GM23338 (cell line): Measurements from ENCODE around the gene ZNF804B. TPM values are rescaled to one million over a fixed set of nuclear protein-coding genes. Genes with fewer than 3 reads are reported as not detected.
A peak's percentile ranks its signal among the peaks of the same experiment; 100 is the strongest.

ENCODE experiments used
- ATAC-seq: fragments of 200-7000 bp; cut with Tn5 transposase; 3 replicates; pipeline ENCODE4 v1.9.1; 2020
- DNase-seq: peaks from one replicate; pipeline ENCODE4 v3.0.0-alpha.2; 2015; ENCODE audit warnings: low spot score
- H2AFZ ChIP-seq: fragments of 200-600 bp; sonication (generic); 2 replicates; pipeline ENCODE4 v1.8.0; 2016; ENCODE audit warnings: antibody characterized with exemption, mild to moderate bottlenecking, moderate library complexity
- H3F3A ChIP-seq: fragments of 200-600 bp; sonication (generic); replicated peaks from 2 replicates; pipeline ENCODE4 v1.8.0; 2017; ENCODE audit warnings: antibody characterized with exemption, mixed run types, low read depth
- H3K27ac ChIP-seq: fragments of 200-600 bp; sonication (generic); 2 replicates; pipeline ENCODE4 v1.6.1; 2016; ENCODE audit warnings: low read depth
- H3K27me3 ChIP-seq: fragments of 200-600 bp; sonication (generic); 2 replicates; pipeline ENCODE4 v1.8.0; 2016; ENCODE audit warnings: mild to moderate bottlenecking, mixed run types, moderate library complexity; ENCODE audit not compliant: insufficient read depth
- H3K36me3 ChIP-seq: fragments of 200-600 bp; sonication (generic); 2 replicates; pipeline ENCODE4 v1.8.0; 2016; ENCODE audit warnings: mild to moderate bottlenecking; ENCODE audit not compliant: insufficient read depth
- H3K4me1 ChIP-seq: fragments of 200-600 bp; sonication (generic); 2 replicates; pipeline ENCODE4 v1.8.0; 2016; ENCODE audit warnings: mild to moderate bottlenecking, moderate library complexity; ENCODE audit not compliant: insufficient read depth
- H3K4me2 ChIP-seq: fragments of 200-600 bp; sonication (generic); 2 replicates; pipeline ENCODE4 v1.7.1; 2017; ENCODE audit warnings: mixed run types
- H3K4me3 ChIP-seq: fragments of 200-600 bp; sonication (generic); 2 replicates; pipeline ENCODE4 v1.6.1; 2016; ENCODE audit warnings: mixed run types
- H3K79me2 ChIP-seq: fragments of 200-600 bp; sonication (generic); replicated peaks from 2 replicates; pipeline ENCODE4 v1.8.0; 2017; ENCODE audit warnings: mild to moderate bottlenecking; ENCODE audit not compliant: insufficient read depth
- H3K9me2 ChIP-seq: fragments of 200-600 bp; sonication (generic); 2 replicates; pipeline ENCODE4 v1.8.0; 2017; ENCODE audit not compliant: insufficient read depth
- H4K20me1 ChIP-seq: fragments of 200-600 bp; sonication (generic); replicated peaks from 2 replicates; pipeline ENCODE4 v1.8.0; 2017; ENCODE audit warnings: mild to moderate bottlenecking; ENCODE audit not compliant: insufficient read depth
- H3K27ac Mint-ChIP-seq: 2 replicates; pipeline ENCODE4 v1.8.0; 2020; ENCODE audit warnings: inconsistent platforms, mild to moderate bottlenecking, moderate library complexity, mixed read lengths
- H3K27me3 Mint-ChIP-seq: 3 replicates; pipeline ENCODE4 v1.8.0; 2022; ENCODE audit warnings: low read depth, mild to moderate bottlenecking, moderate library complexity, mixed read lengths, inconsistent platforms; ENCODE audit not compliant: insufficient read depth, poor library complexity
- H3K36me3 Mint-ChIP-seq: 3 replicates; pipeline ENCODE4 v1.8.0; 2021; ENCODE audit warnings: low read depth, mild to moderate bottlenecking, inconsistent platforms, moderate library complexity, mixed read lengths
- H3K4me1 Mint-ChIP-seq: 3 replicates; pipeline ENCODE4 v1.8.0; 2020; ENCODE audit warnings: mild to moderate bottlenecking, inconsistent platforms, mixed read lengths
- H3K4me3 Mint-ChIP-seq: 3 replicates; pipeline ENCODE4 v1.8.0; 2021; ENCODE audit warnings: moderate library complexity, mild to moderate bottlenecking, inconsistent platforms, mixed read lengths
- H3K9me3 Mint-ChIP-seq: 3 replicates; pipeline ENCODE4 v1.8.0; 2020; ENCODE audit warnings: moderate library complexity, mild to moderate bottlenecking, inconsistent platforms, mixed read lengths
- CREB1 ChIP-seq: fragments of 250-450 bp; sonication (Bioruptor Pico); IDR thresholded peaks from 2 replicates; pipeline ENCODE4 v1.5.0; 2020; ENCODE audit warnings: low read depth, mild to moderate bottlenecking, moderate library complexity
- EZH2 ChIP-seq: fragments of 200-600 bp; sonication (generic); IDR thresholded peaks from one replicate; pipeline ENCODE4 v1.8.0; 2017; ENCODE audit warnings: antibody characterized with exemption, mild to moderate bottlenecking, low read depth; ENCODE audit not compliant: unreplicated experiment
- EZH2phosphoT487 ChIP-seq: fragments of 200-600 bp; sonication (generic); IDR thresholded peaks from one replicate; pipeline ENCODE4 v1.8.1; 2018; ENCODE audit warnings: antibody characterized with exemption; ENCODE audit not compliant: unreplicated experiment
- JUNB ChIP-seq: IDR thresholded peaks from one replicate; pipeline ENCODE4 v1.6.1; 2016; ENCODE audit warnings: antibody characterized with exemption; ENCODE audit not compliant: unreplicated experiment
- NANOG ChIP-seq: IDR thresholded peaks from 2 replicates; pipeline ENCODE4 v1.6.1; 2016; ENCODE audit warnings: antibody characterized with exemption, borderline replicate concordance
- POLR2AphosphoS5 ChIP-seq: IDR thresholded peaks from 2 replicates; pipeline ENCODE4 v1.6.1; 2016; ENCODE audit warnings: antibody characterized with exemption, low read depth
- STAT1 ChIP-seq: IDR thresholded peaks from one replicate; pipeline ENCODE4 v1.6.1; 2016; ENCODE audit warnings: antibody characterized with exemption; ENCODE audit not compliant: unreplicated experiment
- ZNF114 ChIP-seq: fragments of 250-450 bp; sonication (Bioruptor Pico); IDR thresholded peaks from 2 replicates; pipeline ENCODE4 v1.5.0; 2020; ENCODE audit warnings: mild to moderate bottlenecking, moderate library complexity
- ZNF331 ChIP-seq: fragments of 250-450 bp; sonication (Bioruptor Pico); IDR thresholded peaks from 2 replicates; pipeline ENCODE4 v1.5.0; 2020; ENCODE audit warnings: low read depth, mild to moderate bottlenecking, moderate library complexity
- polyA plus RNA-seq: library from polyadenylated mRNA; unstranded; fragments of >200 nt; fragmentation: Nextera tagmentation; extraction: Ambion mirVana; gene quantifications from 2 replicates; pipeline ENCODE4 v1.2.1, GENCODE V29; 2016
- total RNA-seq: library from RNA; depleted of rRNA; stranded (reverse); fragments of >200 nt; shearing (Covaris generic); gene quantifications from 2 replicates; pipeline ENCODE4 v1.2.3, GENCODE V29; 2014
- TF ChIP-seq, protein P1 (sequence below), 2 experiments: fragments of 200-600 bp in 1 of 2; sonication (generic) in 1 of 2; conservative IDR thresholded peaks; 2 replicates each; pipeline versions ENCODE4 v1.5.1 to v1.6.1; 2016 to 2017; ENCODE audit warnings: antibody characterized with exemption in 2 of 2, low read depth in 2 of 2, mild to moderate bottlenecking in 2 of 2, moderate library complexity in 1 of 2
- TF ChIP-seq, protein P2 (sequence below): fragments of 250-450 bp; sonication (Bioruptor Pico); IDR thresholded peaks from 2 replicates; pipeline ENCODE4 v1.5.0; 2020; ENCODE audit warnings: mild to moderate bottlenecking, moderate library complexity
- TF ChIP-seq, protein P3 (sequence below): IDR thresholded peaks from one replicate; pipeline ENCODE4 v1.6.1; 2018; ENCODE audit warnings: antibody characterized with exemption; ENCODE audit not compliant: unreplicated experiment
- TF ChIP-seq, protein P4 (sequence below): IDR thresholded peaks from 2 replicates; pipeline ENCODE4 v1.6.1; 2016; ENCODE audit warnings: antibody characterized with exemption

ZNF804B gene
- total and polyA plus RNA-seq, 2 experiments from 2014 or later: not detected

DNA sequence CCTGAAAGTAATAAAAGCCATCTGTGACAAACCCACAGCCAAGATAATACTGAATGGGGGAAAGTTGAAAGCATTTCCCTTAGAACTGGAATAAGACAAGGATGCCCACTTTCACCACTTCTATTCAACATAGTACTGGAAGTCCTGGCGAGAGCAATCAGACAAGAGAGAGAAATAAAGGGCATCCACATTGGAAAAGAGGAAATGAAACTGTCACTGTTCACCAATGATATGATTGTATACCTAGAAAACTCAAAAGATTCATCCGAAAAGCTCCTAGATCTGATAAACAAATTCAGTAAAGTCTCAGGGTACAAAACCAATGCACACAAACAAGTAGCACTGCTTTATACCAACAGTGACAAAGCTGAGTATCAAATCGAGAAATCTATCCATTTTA is 617.7 kb downstream of the ZNF804B start:
- H3K36me3 Mint-ChIP-seq: no peaks in the 10 kb centered on the region; the same call in 2 of the 3 replicates
- no peak overlapping the region for H3K4me3 ChIP-seq
- H3K9me2 ChIP-seq: no peaks in the 10 kb centered on the region
- no peaks in the 10 kb centered on the region for H3F3A ChIP-seq
- H3K27me3 Mint-ChIP-seq: no peaks in the 10 kb centered on the region
- H3K27ac ChIP-seq: no peak overlapping the region
- no peak overlapping the region for H3K4me2 ChIP-seq
- no peak for ATAC-seq
- no peaks in the 10 kb centered on the region for H4K20me1 ChIP-seq
- H3K4me3 Mint-ChIP-seq: no peak overlapping the region
- no peaks in the 10 kb centered on the region for H3K36me3 ChIP-seq
- no peaks in the 10 kb centered on the region for H3K27me3 ChIP-seq
- no peaks in the 10 kb centered on the region for H3K9me3 Mint-ChIP-seq
- no peak overlapping the region for H3K27ac Mint-ChIP-seq
- no peaks in the 10 kb centered on the region for H3K79me2 ChIP-seq
- 0 out of 2 replicates have a peak overlapping the region, but pooled peaks have one; percentile 12 for H2AFZ ChIP-seq
- TF ChIP-seq NANOG (no peak), CREB1 (CRISPR knock-in tag) (no peak), STAT1 (no peak), EZH2 (no peak), EZH2phosphoT487 (no peak), ZNF114 (CRISPR knock-in tag) (no peak), POLR2AphosphoS5 (no peak), ZNF331 (CRISPR knock-in tag) (no peak), JUNB (no peak)
- TF ChIP-seq, protein P1, sequence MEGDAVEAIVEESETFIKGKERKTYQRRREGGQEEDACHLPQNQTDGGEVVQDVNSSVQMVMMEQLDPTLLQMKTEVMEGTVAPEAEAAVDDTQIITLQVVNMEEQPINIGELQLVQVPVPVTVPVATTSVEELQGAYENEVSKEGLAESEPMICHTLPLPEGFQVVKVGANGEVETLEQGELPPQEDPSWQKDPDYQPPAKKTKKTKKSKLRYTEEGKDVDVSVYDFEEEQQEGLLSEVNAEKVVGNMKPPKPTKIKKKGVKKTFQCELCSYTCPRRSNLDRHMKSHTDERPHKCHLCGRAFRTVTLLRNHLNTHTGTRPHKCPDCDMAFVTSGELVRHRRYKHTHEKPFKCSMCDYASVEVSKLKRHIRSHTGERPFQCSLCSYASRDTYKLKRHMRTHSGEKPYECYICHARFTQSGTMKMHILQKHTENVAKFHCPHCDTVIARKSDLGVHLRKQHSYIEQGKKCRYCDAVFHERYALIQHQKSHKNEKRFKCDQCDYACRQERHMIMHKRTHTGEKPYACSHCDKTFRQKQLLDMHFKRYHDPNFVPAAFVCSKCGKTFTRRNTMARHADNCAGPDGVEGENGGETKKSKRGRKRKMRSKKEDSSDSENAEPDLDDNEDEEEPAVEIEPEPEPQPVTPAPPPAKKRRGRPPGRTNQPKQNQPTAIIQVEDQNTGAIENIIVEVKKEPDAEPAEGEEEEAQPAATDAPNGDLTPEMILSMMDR (conservative IDR thresholded peaks at IDR 0.05; ENCODE audit: low read depth in 2 of 2): no peak
- TF ChIP-seq, protein P2, sequence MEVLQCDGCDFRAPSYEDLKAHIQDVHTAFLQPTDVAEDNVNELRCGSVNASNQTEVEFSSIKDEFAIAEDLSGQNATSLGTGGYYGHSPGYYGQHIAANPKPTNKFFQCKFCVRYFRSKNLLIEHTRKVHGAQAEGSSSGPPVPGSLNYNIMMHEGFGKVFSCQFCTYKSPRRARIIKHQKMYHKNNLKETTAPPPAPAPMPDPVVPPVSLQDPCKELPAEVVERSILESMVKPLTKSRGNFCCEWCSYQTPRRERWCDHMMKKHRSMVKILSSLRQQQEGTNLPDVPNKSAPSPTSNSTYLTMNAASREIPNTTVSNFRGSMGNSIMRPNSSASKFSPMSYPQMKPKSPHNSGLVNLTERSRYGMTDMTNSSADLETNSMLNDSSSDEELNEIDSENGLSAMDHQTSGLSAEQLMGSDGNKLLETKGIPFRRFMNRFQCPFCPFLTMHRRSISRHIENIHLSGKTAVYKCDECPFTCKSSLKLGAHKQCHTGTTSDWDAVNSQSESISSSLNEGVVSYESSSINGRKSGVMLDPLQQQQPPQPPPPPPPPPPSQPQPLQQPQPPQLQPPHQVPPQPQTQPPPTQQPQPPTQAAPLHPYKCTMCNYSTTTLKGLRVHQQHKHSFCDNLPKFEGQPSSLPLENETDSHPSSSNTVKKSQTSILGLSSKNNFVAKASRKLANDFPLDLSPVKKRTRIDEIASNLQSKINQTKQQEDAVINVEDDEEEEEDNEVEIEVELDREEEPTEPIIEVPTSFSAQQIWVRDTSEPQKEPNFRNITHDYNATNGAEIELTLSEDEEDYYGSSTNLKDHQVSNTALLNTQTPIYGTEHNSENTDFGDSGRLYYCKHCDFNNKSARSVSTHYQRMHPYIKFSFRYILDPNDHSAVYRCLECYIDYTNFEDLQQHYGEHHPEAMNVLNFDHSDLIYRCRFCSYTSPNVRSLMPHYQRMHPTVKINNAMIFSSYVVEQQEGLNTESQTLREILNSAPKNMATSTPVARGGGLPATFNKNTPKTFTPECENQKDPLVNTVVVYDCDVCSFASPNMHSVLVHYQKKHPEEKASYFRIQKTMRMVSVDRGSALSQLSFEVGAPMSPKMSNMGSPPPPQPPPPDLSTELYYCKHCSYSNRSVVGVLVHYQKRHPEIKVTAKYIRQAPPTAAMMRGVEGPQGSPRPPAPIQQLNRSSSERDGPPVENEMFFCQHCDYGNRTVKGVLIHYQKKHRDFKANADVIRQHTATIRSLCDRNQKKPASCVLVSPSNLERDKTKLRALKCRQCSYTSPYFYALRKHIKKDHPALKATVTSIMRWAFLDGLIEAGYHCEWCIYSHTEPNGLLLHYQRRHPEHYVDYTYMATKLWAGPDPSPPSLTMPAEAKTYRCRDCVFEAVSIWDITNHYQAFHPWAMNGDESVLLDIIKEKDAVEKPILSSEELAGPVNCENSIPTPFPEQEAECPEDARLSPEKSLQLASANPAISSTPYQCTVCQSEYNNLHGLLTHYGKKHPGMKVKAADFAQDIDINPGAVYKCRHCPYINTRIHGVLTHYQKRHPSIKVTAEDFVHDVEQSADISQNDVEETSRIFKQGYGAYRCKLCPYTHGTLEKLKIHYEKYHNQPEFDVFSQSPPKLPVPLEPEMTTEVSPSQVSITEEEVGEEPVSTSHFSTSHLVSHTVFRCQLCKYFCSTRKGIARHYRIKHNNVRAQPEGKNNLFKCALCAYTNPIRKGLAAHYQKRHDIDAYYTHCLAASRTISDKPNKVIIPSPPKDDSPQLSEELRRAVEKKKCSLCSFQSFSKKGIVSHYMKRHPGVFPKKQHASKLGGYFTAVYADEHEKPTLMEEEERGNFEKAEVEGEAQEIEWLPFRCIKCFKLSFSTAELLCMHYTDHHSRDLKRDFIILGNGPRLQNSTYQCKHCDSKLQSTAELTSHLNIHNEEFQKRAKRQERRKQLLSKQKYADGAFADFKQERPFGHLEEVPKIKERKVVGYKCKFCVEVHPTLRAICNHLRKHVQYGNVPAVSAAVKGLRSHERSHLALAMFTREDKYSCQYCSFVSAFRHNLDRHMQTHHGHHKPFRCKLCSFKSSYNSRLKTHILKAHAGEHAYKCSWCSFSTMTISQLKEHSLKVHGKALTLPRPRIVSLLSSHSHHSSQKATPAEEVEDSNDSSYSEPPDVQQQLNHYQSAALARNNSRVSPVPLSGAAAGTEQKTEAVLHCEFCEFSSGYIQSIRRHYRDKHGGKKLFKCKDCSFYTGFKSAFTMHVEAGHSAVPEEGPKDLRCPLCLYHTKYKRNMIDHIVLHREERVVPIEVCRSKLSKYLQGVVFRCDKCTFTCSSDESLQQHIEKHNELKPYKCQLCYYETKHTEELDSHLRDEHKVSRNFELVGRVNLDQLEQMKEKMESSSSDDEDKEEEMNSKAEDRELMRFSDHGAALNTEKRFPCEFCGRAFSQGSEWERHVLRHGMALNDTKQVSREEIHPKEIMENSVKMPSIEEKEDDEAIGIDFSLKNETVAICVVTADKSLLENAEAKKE: no peak
- TF ChIP-seq, protein P3, sequence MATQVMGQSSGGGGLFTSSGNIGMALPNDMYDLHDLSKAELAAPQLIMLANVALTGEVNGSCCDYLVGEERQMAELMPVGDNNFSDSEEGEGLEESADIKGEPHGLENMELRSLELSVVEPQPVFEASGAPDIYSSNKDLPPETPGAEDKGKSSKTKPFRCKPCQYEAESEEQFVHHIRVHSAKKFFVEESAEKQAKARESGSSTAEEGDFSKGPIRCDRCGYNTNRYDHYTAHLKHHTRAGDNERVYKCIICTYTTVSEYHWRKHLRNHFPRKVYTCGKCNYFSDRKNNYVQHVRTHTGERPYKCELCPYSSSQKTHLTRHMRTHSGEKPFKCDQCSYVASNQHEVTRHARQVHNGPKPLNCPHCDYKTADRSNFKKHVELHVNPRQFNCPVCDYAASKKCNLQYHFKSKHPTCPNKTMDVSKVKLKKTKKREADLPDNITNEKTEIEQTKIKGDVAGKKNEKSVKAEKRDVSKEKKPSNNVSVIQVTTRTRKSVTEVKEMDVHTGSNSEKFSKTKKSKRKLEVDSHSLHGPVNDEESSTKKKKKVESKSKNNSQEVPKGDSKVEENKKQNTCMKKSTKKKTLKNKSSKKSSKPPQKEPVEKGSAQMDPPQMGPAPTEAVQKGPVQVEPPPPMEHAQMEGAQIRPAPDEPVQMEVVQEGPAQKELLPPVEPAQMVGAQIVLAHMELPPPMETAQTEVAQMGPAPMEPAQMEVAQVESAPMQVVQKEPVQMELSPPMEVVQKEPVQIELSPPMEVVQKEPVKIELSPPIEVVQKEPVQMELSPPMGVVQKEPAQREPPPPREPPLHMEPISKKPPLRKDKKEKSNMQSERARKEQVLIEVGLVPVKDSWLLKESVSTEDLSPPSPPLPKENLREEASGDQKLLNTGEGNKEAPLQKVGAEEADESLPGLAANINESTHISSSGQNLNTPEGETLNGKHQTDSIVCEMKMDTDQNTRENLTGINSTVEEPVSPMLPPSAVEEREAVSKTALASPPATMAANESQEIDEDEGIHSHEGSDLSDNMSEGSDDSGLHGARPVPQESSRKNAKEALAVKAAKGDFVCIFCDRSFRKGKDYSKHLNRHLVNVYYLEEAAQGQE: no peak
- TF ChIP-seq, protein P4, sequence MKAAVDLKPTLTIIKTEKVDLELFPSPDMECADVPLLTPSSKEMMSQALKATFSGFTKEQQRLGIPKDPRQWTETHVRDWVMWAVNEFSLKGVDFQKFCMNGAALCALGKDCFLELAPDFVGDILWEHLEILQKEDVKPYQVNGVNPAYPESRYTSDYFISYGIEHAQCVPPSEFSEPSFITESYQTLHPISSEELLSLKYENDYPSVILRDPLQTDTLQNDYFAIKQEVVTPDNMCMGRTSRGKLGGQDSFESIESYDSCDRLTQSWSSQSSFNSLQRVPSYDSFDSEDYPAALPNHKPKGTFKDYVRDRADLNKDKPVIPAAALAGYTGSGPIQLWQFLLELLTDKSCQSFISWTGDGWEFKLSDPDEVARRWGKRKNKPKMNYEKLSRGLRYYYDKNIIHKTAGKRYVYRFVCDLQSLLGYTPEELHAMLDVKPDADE: no peak
- H3K4me1 ChIP-seq: no peaks in the 10 kb centered on the region; the same call in 1 of the 2 replicates
- peaks cover 7% of the 10 kb centered on the region; the same call in 2 of the 3 replicates for H3K4me1 Mint-ChIP-seq
- no peak for DNase-seq
